Measurements from ENCODE around the gene ZNF385A.
A peak's percentile ranks its signal among the peaks of the same experiment; 100 is the strongest.

Gene ZNF385A

DNA sequence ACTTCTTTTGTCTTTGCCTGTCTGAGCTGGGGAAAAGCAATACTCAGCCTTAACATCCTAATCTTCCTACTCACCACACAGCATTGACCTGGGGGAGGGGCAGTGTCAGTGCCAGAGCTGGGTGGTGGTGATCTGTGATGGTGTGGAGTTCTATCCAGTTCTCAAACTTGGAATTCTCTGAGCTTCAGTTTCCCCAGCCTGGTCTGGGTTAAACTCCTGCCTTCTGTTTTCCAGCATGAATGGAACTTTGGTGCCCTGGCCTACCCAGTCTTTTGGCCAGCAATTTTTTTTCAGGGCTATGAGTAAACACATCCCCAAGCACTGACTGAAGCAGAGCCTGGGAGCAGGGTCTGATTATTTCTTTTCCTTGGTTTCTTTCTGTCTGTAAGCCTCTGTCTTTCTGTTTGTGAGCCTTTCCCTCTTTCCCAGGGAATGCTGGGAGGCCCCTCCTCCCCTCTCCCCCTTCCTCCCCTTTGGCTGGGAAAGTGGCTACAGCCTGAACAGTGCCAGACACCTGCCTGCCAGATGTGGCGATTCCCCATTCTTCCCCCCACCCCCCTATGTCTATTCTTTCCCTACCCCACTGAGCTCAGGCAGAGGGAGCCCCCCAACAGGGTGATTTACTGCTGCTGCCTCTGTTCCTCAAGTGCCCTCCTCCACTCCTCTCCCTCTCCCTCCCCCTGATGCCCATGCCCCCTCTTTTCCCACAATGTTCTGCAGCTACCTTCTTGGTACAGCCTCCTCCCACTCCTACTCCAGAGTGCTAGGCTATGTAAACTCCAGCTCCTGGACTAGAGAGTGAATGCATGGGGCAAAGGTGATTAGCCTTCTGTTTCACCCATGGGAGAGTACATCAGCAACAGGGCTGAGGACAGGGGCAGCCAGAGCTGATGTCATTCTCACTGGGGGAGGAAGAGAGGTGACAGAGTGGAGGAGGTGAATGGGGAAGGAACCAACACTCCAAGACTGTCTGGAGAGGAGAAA lies 31.4 kb downstream of the ZNF385A start:
- H3K4me3 ChIP-seq (ENCODE audit: extremely low read depth, insufficient read depth, low read length, poor library complexity, severe bottlenecking) = no peak overlapping the region
- no peaks in the 10 kb centered on the region for H3K9me3 ChIP-seq (ENCODE audit: control insufficient read depth, low read length)
- peaks cover 78% of the 10 kb centered on the region for H3K4me1 ChIP-seq (ENCODE audit: control insufficient read depth, insufficient read depth, low read length, poor library complexity, severe bottlenecking)
- peak overlapping the region; percentile 87 for H3K27ac ChIP-seq (ENCODE audit: low read depth, low read length, severe bottlenecking)
- H3K36me3 ChIP-seq (ENCODE audit: control insufficient read depth, insufficient read depth, low read length) = peaks cover 36% of the 10 kb centered on the region
- whole genome bisulfite sequencing, 2 experiments (ENCODE audit: insufficient coverage in 2 of 2) = 44 to 71% methylated on average over 1 of the region's 1 CpG

DNA sequence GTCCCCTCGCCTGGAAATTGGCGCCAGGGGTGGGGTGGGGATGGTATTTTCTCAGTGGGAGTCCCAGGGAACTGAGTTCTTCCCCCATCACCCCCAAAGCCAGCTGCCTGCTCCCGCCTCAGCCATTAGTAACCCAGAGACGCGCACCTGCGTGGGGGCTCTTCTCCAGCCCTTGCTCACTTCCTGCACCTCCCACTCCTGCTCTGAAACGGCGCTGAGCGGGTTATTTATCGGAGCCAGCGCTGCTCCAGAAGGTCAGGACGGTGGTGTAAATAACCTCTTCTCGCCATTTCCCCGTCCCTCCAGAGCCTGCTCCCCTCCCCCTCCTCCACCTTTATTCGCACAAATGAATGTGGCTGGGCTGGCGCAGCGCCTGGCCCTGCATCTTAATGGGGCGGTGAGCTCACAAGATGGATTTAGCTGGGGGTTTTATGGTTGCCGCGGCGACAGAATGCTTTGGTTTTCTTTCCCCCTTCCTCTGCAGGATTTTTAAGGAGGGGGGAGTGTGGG lies 32.5 kb downstream of the ZNF385A start:
- Histone ChIP-seq H3K9me3 (ENCODE audit: control insufficient read depth, low read length) (no peaks in the 10 kb centered on the region), H3K27ac (ENCODE audit: low read depth, low read length, severe bottlenecking) (peak overlapping the region; percentile 87), H3K4me3 (ENCODE audit: extremely low read depth, insufficient read depth, low read length, poor library complexity, severe bottlenecking) (peak overlapping the region; percentile 16), H3K4me1 (ENCODE audit: control insufficient read depth, insufficient read depth, low read length, poor library complexity, severe bottlenecking) (peaks cover 67% of the 10 kb centered on the region), H3K36me3 (ENCODE audit: control insufficient read depth, insufficient read depth, low read length) (peaks cover 48% of the 10 kb centered on the region)
- WGBS, 2 experiments (ENCODE audit: insufficient coverage in 2 of 2) = 8 to 9% methylated on average over 16 to 18 of the region's 21 CpGs

DNA sequence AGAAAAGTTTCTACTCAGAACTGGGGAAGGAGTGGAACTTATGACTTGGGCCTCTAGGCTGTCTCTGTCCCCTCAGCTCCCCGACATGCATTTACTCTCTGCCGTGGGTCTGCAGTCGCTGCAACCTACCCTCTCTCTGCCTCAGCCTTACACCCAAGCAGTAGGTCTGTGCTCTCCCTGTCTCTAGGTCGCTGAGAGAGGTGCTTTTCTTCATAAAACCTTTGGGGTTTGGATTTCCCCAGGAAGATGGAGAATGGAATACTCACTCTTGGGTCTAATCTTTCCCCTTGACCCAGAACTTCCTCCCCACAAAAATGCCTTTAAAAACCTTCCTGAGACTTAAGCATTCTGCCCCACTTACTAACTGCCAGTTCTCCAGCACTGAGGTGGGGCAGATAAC lies 33.2 kb downstream of the ZNF385A start:
- Histone ChIP-seq H3K4me1 (ENCODE audit: control insufficient read depth, insufficient read depth, low read length, poor library complexity, severe bottlenecking) (peaks cover 60% of the 10 kb centered on the region), H3K27ac (ENCODE audit: low read depth, low read length, severe bottlenecking) (peak overlapping the region; percentile 87), H3K4me3 (ENCODE audit: extremely low read depth, insufficient read depth, low read length, poor library complexity, severe bottlenecking) (no peak overlapping the region), H3K36me3 (ENCODE audit: control insufficient read depth, insufficient read depth, low read length) (peaks cover 55% of the 10 kb centered on the region), H3K9me3 (ENCODE audit: control insufficient read depth, low read length) (no peaks in the 10 kb centered on the region)
- 42% methylated on average over 3 of the region's 4 CpGs; no CpG with 5 or more reads in 1 of the 2 experiments for WGBS, 2 experiments (ENCODE audit: insufficient coverage in 2 of 2)

GRCh38 chr12:54350743-54351142 lies 33.8 kb downstream of the ZNF385A start:
- no peak overlapping the region for H3K4me3 ChIP-seq (ENCODE audit: extremely low read depth, insufficient read depth, low read length, poor library complexity, severe bottlenecking)
- H3K4me1 ChIP-seq (ENCODE audit: control insufficient read depth, insufficient read depth, low read length, poor library complexity, severe bottlenecking) = peaks cover 54% of the 10 kb centered on the region
- H3K27ac ChIP-seq (ENCODE audit: low read depth, low read length, severe bottlenecking) = peak overlapping the region; percentile 29
- peaks cover 57% of the 10 kb centered on the region for H3K36me3 ChIP-seq (ENCODE audit: control insufficient read depth, insufficient read depth, low read length)
- H3K9me3 ChIP-seq (ENCODE audit: control insufficient read depth, low read length) = no peaks in the 10 kb centered on the region
- WGBS, 2 experiments (ENCODE audit: insufficient coverage in 2 of 2) = 57% methylated on average over 1 of the region's 3 CpGs; no CpG with 5 or more reads in 1 of the 2 experiments

GRCh38 chr12:54349679-54350078 lies 34.9 kb downstream of the ZNF385A start:
- H3K9me3 ChIP-seq (ENCODE audit: control insufficient read depth, low read length) = no peaks in the 10 kb centered on the region
- no peak overlapping the region for H3K4me3 ChIP-seq (ENCODE audit: extremely low read depth, insufficient read depth, low read length, poor library complexity, severe bottlenecking)
- H3K36me3 ChIP-seq (ENCODE audit: control insufficient read depth, insufficient read depth, low read length) = peaks cover 68% of the 10 kb centered on the region
- H3K4me1 ChIP-seq (ENCODE audit: control insufficient read depth, insufficient read depth, low read length, poor library complexity, severe bottlenecking) = peaks cover 44% of the 10 kb centered on the region
- H3K27ac ChIP-seq (ENCODE audit: low read depth, low read length, severe bottlenecking) = no peak overlapping the region

GRCh38 chr12:54349036-54349435 lies 35.5 kb downstream of the ZNF385A start:
- H3K4me1 ChIP-seq (ENCODE audit: control insufficient read depth, insufficient read depth, low read length, poor library complexity, severe bottlenecking) = peaks cover 42% of the 10 kb centered on the region
- WGBS, 2 experiments (ENCODE audit: insufficient coverage in 2 of 2) = 100% methylated on average over 1 to 3 of the region's 4 CpGs
- H3K36me3 ChIP-seq (ENCODE audit: control insufficient read depth, insufficient read depth, low read length) = peaks cover 70% of the 10 kb centered on the region
- H3K4me3 ChIP-seq (ENCODE audit: extremely low read depth, insufficient read depth, low read length, poor library complexity, severe bottlenecking) = no peak overlapping the region
- H3K27ac ChIP-seq (ENCODE audit: low read depth, low read length, severe bottlenecking) = no peak overlapping the region
- H3K9me3 ChIP-seq (ENCODE audit: control insufficient read depth, low read length) = no peaks in the 10 kb centered on the region

DNA sequence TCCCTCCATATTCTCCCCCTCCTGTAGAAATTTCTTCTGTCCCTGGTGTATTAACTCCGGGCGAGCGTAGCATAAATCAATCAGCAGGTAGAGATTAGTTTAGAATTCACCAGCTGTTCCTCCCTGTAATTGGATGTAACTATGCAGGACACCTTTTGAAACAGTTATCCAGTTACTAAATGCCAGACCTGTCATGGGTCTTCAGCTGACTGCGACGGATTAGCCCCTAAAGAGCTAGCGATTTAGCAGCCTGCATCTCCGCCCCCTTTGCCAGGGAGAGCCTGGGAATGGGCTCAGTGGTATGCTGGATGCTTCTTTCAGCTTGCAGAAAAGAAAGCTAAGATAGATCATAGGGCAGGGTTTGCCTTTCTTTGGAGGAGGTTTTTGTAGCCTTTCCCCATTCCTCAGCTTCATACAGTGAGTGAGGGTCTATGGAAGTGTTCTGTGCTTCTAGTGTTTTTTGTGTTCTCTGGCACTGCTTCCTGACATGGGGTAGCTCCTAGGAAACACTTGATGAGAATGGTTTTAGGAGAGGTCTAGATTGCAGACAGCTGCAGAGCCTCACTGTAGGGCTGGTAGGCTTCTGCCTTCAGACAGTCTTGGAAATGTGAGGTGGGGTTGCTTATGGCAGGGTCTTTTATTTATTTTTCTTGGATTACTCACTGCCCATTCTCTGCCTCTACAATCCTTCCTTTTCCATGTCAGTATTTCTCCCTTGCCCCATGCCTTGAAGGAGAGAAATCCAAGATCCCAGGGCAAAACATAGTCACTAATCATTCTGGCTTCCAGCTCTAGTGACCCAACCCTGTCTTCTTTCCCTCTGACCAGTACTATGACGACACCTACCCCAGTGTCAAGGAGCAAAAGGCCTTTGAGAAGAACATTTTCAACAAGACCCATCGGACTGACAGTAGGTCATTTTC lies 42.9 kb downstream of the ZNF385A start:
- H3K36me3 ChIP-seq (ENCODE audit: control insufficient read depth, insufficient read depth, low read length) = peaks cover 66% of the 10 kb centered on the region
- H3K4me1 ChIP-seq (ENCODE audit: control insufficient read depth, insufficient read depth, low read length, poor library complexity, severe bottlenecking) = peaks cover 39% of the 10 kb centered on the region
- no peak overlapping the region for H3K4me3 ChIP-seq (ENCODE audit: extremely low read depth, insufficient read depth, low read length, poor library complexity, severe bottlenecking)
- H3K9me3 ChIP-seq (ENCODE audit: control insufficient read depth, low read length) = no peaks in the 10 kb centered on the region
- 70 to 73% methylated on average over 8 of the region's 9 CpGs for WGBS, 2 experiments (ENCODE audit: insufficient coverage in 2 of 2)
- peak overlapping the region; percentile 49 for H3K27ac ChIP-seq (ENCODE audit: low read depth, low read length, severe bottlenecking)

- H3K4me3 ChIP-seq (ENCODE audit: extremely low read depth, insufficient read depth, low read length, poor library complexity, severe bottlenecking) = no peak overlapping the region
- peaks cover 40% of the 10 kb centered on the region for H3K4me1 ChIP-seq (ENCODE audit: control insufficient read depth, insufficient read depth, low read length, poor library complexity, severe bottlenecking)
- 87 to 99% methylated on average over 7 of the region's 7 CpGs for WGBS, 2 experiments (ENCODE audit: insufficient coverage in 2 of 2)
- H3K9me3 ChIP-seq (ENCODE audit: control insufficient read depth, low read length) = no peaks in the 10 kb centered on the region
- peaks cover 62% of the 10 kb centered on the region for H3K36me3 ChIP-seq (ENCODE audit: control insufficient read depth, insufficient read depth, low read length)
- H3K27ac ChIP-seq (ENCODE audit: low read depth, low read length, severe bottlenecking) = peak overlapping the region; percentile 49
These were observed 43.7 kb downstream of the ZNF385A start for GRCh38 chr12:54340846-54341245.

GRCh38 chr12:54338698-54339296 lies 45.7 kb downstream of the ZNF385A start:
- Histone ChIP-seq H3K4me3 (ENCODE audit: extremely low read depth, insufficient read depth, low read length, poor library complexity, severe bottlenecking) (no peak overlapping the region), H3K4me1 (ENCODE audit: control insufficient read depth, insufficient read depth, low read length, poor library complexity, severe bottlenecking) (peaks cover 40% of the 10 kb centered on the region), H3K36me3 (ENCODE audit: control insufficient read depth, insufficient read depth, low read length) (peaks cover 49% of the 10 kb centered on the region), H3K27ac (ENCODE audit: low read depth, low read length, severe bottlenecking) (no peak overlapping the region), H3K9me3 (ENCODE audit: control insufficient read depth, low read length) (no peaks in the 10 kb centered on the region)
- 71 to 93% methylated on average over 2 to 4 of the region's 4 CpGs for WGBS, 2 experiments (ENCODE audit: insufficient coverage in 2 of 2)

Data from mesodermal cell (in vitro differentiated cells).